HG03571 (cell line): ENCODE results near the gene CADM3.
A peak's percentile ranks its signal among the peaks of the same experiment; 100 is the strongest.

Experiments
- ATAC-seq: cut with Tn5 transposase; IDR thresholded peaks from one replicate; pipeline ENCODE4 v1.9.1; 2021; ENCODE audit not compliant: unreplicated experiment

The CADM3 gene

GRCh38 chr1:159206110-159206509 lies 34.7 kb downstream of the CADM3 start:
- no peak for ATAC-seq

GRCh38 chr1:159207080-159207479 lies 35.7 kb downstream of the CADM3 start:
- ATAC-seq = no peak

GRCh38 chr1:159207774-159208173 lies 36.4 kb downstream of the CADM3 start:
- no peak for ATAC-seq

GRCh38 chr1:159208175-159208825 lies 36.9 kb downstream of the CADM3 start:
- ATAC-seq = no peak

- no peak for ATAC-seq
These were observed 37.6 kb downstream of the CADM3 start for GRCh38 chr1:159209061-159209460.

GRCh38 chr1:159211331-159212136 lies 40.1 kb downstream of the CADM3 start:
- ATAC-seq = no peak

- no peak for ATAC-seq
These were observed 41.2 kb downstream of the CADM3 start for GRCh38 chr1:159212596-159212995.

- ATAC-seq = no peak
These were observed 42.8 kb downstream of the CADM3 start for GRCh38 chr1:159214149-159214760.

- ATAC-seq = no peak
These were observed 47.5 kb downstream of the CADM3 start for GRCh38 chr1:159218649-159219636.

- no peak for ATAC-seq
These were observed 50.9 kb downstream of the CADM3 start for GRCh38 chr1:159222075-159222865.

GRCh38 chr1:159223004-159223403 lies 51.6 kb downstream of the CADM3 start:
- no peak for ATAC-seq

- no peak for ATAC-seq
These were observed 57.1 kb downstream of the CADM3 start for GRCh38 chr1:159228554-159228953.

- no peak for ATAC-seq
These were observed 58.0 kb downstream of the CADM3 start for GRCh38 chr1:159229260-159229885.

GRCh38 chr1:159229896-159230295 lies 58.5 kb downstream of the CADM3 start:
- ATAC-seq = no peak

GRCh38 chr1:159239551-159240220 lies 68.3 kb downstream of the CADM3 start:
- peak; percentile 86 for ATAC-seq

GRCh38 chr1:159247266-159247665 lies 75.9 kb downstream of the CADM3 start:
- ATAC-seq = no peak

GRCh38 chr1:159248311-159248710 lies 76.9 kb downstream of the CADM3 start:
- no peak for ATAC-seq

GRCh38 chr1:159250638-159251216 lies 79.3 kb downstream of the CADM3 start:
- no peak for ATAC-seq
